ENCODE data around the gene PTCHD1. TPM values are rescaled to one million over a fixed set of nuclear protein-coding genes. Genes with fewer than 3 reads are reported as not detected.

Gene PTCHD1
- not detected for polyA plus RNA-seq

GRCh38 chrX:23334848-23335599 lies at the start of gene PTCHD1:
PTCHD1 (plus strand) TSS chrX:23334849; CDS start chrX:23334876, 27 bp downstream.
- Mint-ChIP-seq H3K4me1 (peaks cover 0 to 2% of the 10 kb centered on the region in 2 donors), H3K27ac (no peak within 1 kb of the TSS), H3K9me3 (no peaks in the 10 kb centered on the region), H3K4me3 (no peak within 1 kb of the TSS), H3K27me3 (ENCODE audit: low read depth in 3 of 3) (peaks cover 8 to 19% (median 9%) of the 10 kb centered on the region in 3 donors), H3K36me3 (no peaks in the 10 kb centered on the region)
- DNase-seq, result no peak

DNA sequence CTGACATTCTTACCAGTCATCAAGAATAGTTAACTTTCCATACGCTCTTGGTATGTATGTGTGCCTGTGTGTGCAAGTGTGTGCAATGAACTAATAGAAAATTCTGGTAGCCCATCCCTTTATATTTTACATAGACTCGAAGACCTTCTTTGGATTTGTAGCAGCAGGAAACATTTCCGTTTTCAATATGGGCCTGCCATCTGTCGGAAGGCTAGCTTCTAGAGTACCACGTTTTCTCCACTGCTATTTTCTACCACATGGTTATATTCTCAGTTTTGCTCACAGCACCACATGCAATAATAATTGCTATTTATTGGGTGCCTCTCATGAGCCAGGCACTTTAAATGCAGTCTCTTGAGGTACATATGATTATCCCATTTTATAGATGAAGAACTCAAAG lies 47.9 kb upstream of the PTCHD1 start:
- H3K4me3 Mint-ChIP-seq, result no peak overlapping the region
- no peaks in the 10 kb centered on the region for H3K9me3 Mint-ChIP-seq
- H3K27ac Mint-ChIP-seq, result no peak overlapping the region
- H3K36me3 Mint-ChIP-seq, result no peaks in the 10 kb centered on the region
- H3K27me3 Mint-ChIP-seq (ENCODE audit: low read depth in 3 of 3), result peaks cover 2 to 4% (median 2%) of the 10 kb centered on the region in 3 donors
- DNase-seq, result no peak
- H3K4me1 Mint-ChIP-seq, result no peaks in the 10 kb centered on the region

DNA sequence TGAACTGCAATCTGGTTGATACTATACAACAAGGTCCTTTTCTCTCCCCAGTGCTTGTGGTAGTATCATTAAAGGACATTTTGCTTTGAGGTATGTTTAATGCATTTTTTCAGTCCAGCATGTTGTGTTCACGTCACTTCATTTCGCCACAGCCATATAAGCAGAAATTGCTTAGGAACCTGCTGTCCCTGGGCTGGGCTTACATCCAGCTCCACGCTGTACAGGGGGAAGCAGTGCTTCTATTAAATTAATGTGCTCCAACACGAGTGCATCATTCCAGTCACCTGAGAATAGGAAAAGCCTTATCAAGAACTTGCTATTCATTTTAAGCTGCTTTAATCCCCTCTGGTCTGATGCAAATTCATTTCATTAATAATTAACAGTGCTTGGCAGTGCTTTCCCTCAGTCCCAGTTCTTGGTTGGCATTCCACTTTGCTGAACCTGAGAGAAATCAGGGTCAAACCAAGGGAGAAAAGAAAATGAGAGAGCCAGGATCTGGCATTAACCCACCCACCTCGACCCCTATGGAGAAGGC lies 47.4 kb upstream of the PTCHD1 start:
- no peaks in the 10 kb centered on the region for H3K4me1 Mint-ChIP-seq
- H3K27ac Mint-ChIP-seq, result no peak overlapping the region
- no peak for DNase-seq
- no peaks in the 10 kb centered on the region for H3K9me3 Mint-ChIP-seq
- no peaks in the 10 kb centered on the region for H3K36me3 Mint-ChIP-seq
- H3K4me3 Mint-ChIP-seq, result no peak overlapping the region
- peaks cover 2 to 4% (median 2%) of the 10 kb centered on the region in 3 donors for H3K27me3 Mint-ChIP-seq (ENCODE audit: low read depth in 3 of 3)

- H3K27me3 Mint-ChIP-seq (ENCODE audit: low read depth in 3 of 3), result peaks cover 2 to 10% (median 4%) of the 10 kb centered on the region in 3 donors
- no peak overlapping the region for H3K27ac Mint-ChIP-seq
- H3K4me1 Mint-ChIP-seq, result no peaks in the 10 kb centered on the region
- peaks cover 0 to 6% (median 0%) of the 10 kb centered on the region in 6 donors for H3K9me3 Mint-ChIP-seq
- DNase-seq, result no peak
- no peaks in the 10 kb centered on the region for H3K36me3 Mint-ChIP-seq
- H3K4me3 Mint-ChIP-seq, result no peak overlapping the region
Measured at GRCh38 chrX:23292354-23292987, 42.2 kb upstream of the PTCHD1 start.

- DNase-seq, result no peak
- no peak overlapping the region for H3K27ac Mint-ChIP-seq
- H3K9me3 Mint-ChIP-seq, result peaks cover 0 to 6% (median 0%) of the 10 kb centered on the region in 6 donors
- H3K4me3 Mint-ChIP-seq, result no peak overlapping the region
- H3K4me1 Mint-ChIP-seq, result no peaks in the 10 kb centered on the region
- no peaks in the 10 kb centered on the region for H3K36me3 Mint-ChIP-seq
- H3K27me3 Mint-ChIP-seq (ENCODE audit: low read depth in 3 of 3), result peaks cover 2 to 12% (median 4%) of the 10 kb centered on the region in 3 donors
Measured at GRCh38 chrX:23292988-23293651, 41.5 kb upstream of the PTCHD1 start.

- DNase-seq, result no peak
- Mint-ChIP-seq H3K27me3 (ENCODE audit: low read depth in 3 of 3) (peaks cover 0 to 12% (median 5%) of the 10 kb centered on the region in 3 donors), H3K4me3 (no peak overlapping the region), H3K9me3 (no peaks in the 10 kb centered on the region), H3K4me1 (no peaks in the 10 kb centered on the region), H3K27ac (no peak overlapping the region), H3K36me3 (no peaks in the 10 kb centered on the region)
Measured at GRCh38 chrX:23304881-23305280, 29.8 kb upstream of the PTCHD1 start.

DNA sequence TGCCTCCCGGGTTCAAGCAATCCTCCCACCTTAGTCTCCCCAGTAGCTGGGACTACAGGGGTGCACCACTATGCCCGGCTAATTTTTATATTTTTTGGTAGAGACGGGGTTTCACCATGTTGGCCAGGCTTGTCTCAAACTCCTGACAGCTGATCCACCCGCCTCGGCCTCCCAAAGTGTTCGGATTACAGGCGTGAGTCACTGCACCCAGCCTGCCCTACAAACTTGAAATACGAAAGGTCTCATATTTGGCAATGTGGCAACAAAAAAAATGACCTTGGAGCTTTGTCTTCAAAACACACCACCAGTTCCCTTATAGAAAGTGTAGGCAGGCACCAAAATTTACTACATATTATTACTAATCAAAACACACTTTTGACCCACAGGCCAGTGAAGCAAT lies 22.9 kb upstream of the PTCHD1 start:
- Mint-ChIP-seq H3K4me1 (no peaks in the 10 kb centered on the region), H3K27ac (no peak overlapping the region), H3K4me3 (no peak overlapping the region), H3K9me3 (no peaks in the 10 kb centered on the region), H3K27me3 (ENCODE audit: low read depth in 3 of 3) (peaks cover 0 to 3% (median 2%) of the 10 kb centered on the region in 3 donors), H3K36me3 (no peaks in the 10 kb centered on the region)
- no peak for DNase-seq

DNA sequence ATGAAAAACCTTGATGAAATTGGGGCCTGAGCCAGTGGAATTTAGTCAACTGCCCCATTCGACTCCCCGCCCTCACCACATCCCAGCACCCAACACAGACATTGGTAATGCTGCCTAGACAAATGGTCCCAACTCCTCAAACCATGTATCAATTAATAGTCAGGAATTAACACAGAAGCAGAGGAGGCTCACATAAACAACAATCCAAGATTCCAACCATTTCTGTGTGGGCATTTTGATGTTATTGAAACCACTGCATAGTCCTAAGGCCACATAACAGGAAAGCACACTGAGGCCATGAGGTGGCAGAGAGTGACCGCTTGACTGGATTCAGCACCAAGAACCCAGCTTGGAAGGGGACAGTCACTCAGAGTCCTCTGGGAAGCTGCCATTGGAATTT lies 22.5 kb upstream of the PTCHD1 start:
- H3K4me1 Mint-ChIP-seq, result no peaks in the 10 kb centered on the region
- DNase-seq, result no peak
- peaks cover 0 to 3% (median 0%) of the 10 kb centered on the region in 3 donors for H3K27me3 Mint-ChIP-seq (ENCODE audit: low read depth in 3 of 3)
- no peaks in the 10 kb centered on the region for H3K36me3 Mint-ChIP-seq
- H3K4me3 Mint-ChIP-seq, result no peak overlapping the region
- H3K9me3 Mint-ChIP-seq, result no peaks in the 10 kb centered on the region
- no peak overlapping the region for H3K27ac Mint-ChIP-seq

- H3K27me3 Mint-ChIP-seq (ENCODE audit: low read depth in 3 of 3), result peaks cover 0 to 3% (median 3%) of the 10 kb centered on the region in 3 donors
- no peaks in the 10 kb centered on the region for H3K9me3 Mint-ChIP-seq
- H3K4me1 Mint-ChIP-seq, result no peaks in the 10 kb centered on the region
- no peaks in the 10 kb centered on the region for H3K36me3 Mint-ChIP-seq
- peak in 2 of 3 donors; percentile 15 to 19 for DNase-seq
- H3K4me3 Mint-ChIP-seq, result no peak overlapping the region
- H3K27ac Mint-ChIP-seq, result no peak overlapping the region
Measured at GRCh38 chrX:23317799-23318724, 16.6 kb upstream of the PTCHD1 start.

- no peaks in the 10 kb centered on the region for H3K4me1 Mint-ChIP-seq
- no peak for DNase-seq
- H3K27ac Mint-ChIP-seq, result no peak overlapping the region
- peaks cover 3 to 11% (median 4%) of the 10 kb centered on the region in 3 donors for H3K27me3 Mint-ChIP-seq (ENCODE audit: low read depth in 3 of 3)
- H3K4me3 Mint-ChIP-seq, result no peak overlapping the region
- no peaks in the 10 kb centered on the region for H3K36me3 Mint-ChIP-seq
- peaks cover 0 to 3% (median 0%) of the 10 kb centered on the region in 6 donors for H3K9me3 Mint-ChIP-seq
Measured at GRCh38 chrX:23327104-23327503, 7.5 kb upstream of the PTCHD1 start.

GRCh38 chrX:23331701-23332100 lies 2.9 kb upstream of the PTCHD1 start:
- Mint-ChIP-seq H3K27ac (no peak overlapping the region), H3K36me3 (no peaks in the 10 kb centered on the region), H3K27me3 (ENCODE audit: low read depth in 3 of 3) (peaks cover 12 to 20% (median 12%) of the 10 kb centered on the region in 3 donors), H3K9me3 (no peaks in the 10 kb centered on the region), H3K4me3 (no peak overlapping the region), H3K4me1 (peaks cover 0 to 2% of the 10 kb centered on the region in 2 donors)
- DNase-seq, result no peak

DNA sequence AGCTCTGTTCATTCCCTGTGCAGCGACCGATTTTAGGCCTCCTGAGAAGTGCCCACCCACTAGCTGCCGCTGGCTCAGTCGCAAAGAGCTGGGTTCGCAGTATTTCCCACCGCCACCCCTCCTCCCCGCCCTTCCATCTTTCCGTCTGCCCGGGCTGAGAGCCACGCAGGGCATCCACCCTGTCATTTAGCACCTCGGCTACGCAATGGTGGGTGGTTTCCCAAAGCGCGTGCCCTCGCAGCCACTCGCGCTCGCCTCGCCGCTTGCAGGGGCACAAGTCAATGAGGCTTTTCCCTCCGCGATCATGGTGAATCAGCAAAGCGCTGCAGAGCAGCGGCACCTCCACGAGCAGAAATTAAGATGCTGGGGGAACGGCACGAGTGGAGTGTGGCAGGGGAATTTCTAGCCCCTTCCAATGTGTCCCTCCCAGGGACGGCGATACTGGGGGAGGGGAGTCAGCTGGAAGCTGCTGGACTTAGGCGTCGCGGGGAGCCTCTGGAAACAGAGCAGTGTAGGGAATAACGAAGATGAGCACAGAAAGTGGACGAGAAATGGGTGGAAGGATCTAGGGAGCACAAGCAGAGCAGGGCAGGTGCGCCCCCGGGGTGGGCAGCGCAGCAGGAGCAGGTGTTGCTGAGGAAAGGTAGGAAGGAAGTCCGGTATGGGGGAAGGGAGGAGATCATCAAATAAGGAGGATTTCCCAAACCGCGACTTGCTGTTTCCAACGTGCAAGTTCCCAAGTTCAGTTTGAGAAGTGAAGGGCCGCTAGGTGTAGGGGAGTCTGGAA lies 2.4 kb upstream of the PTCHD1 start:
- H3K4me1 Mint-ChIP-seq, result peaks cover 0 to 2% of the 10 kb centered on the region in 2 donors
- H3K9me3 Mint-ChIP-seq, result no peaks in the 10 kb centered on the region
- peaks cover 12 to 21% (median 12%) of the 10 kb centered on the region in 3 donors for H3K27me3 Mint-ChIP-seq (ENCODE audit: low read depth in 3 of 3)
- no peak overlapping the region for H3K27ac Mint-ChIP-seq
- no peaks in the 10 kb centered on the region for H3K36me3 Mint-ChIP-seq
- DNase-seq, result no peak
- peak overlapping the region in 2 of 5 donors; percentile 10 to 57 for H3K4me3 Mint-ChIP-seq
